Heart right ventricle (tissue), 16 donors: Measurements from ENCODE around the gene PDZD8. TPM values are rescaled to one million over a fixed set of nuclear protein-coding genes. Genes with fewer than 3 reads are reported as not detected.

Experiments used
- ATAC-seq, 8 donors: fragments of 200-7000 bp; cut with Tn5 transposase; one replicate each; pipeline ENCODE4 v1.9.1; 2020; ENCODE audit warnings: mild to moderate bottlenecking in 8 of 8, moderate library complexity in 8 of 8, moderate number of reproducible peaks in 1 of 8
- DNase-seq, 2 donors: peaks; one replicate each; pipeline ENCODE4 v3.0.0-alpha.2; 2020
- H3K27ac ChIP-seq, 10 donors: fragments of 200-600 bp; sonication (generic) in 2 of 10; one replicate each; pipeline versions ENCODE4 v1.5.0 to v1.8.0; 2020 to 2022; ENCODE audit warnings: mild to moderate bottlenecking in 3 of 10
- H3K27me3 ChIP-seq, 7 donors: fragments of 200-600 bp; one replicate each; pipeline ENCODE4 v1.8.0; 2021 to 2022; ENCODE audit warnings: mild to moderate bottlenecking in 2 of 7
- H3K36me3 ChIP-seq, 9 donors: fragments of 200-600 bp; sonication (generic) in 1 of 9; one replicate each; pipeline versions ENCODE4 v1.5.0 to v1.8.0; 2020 to 2022; ENCODE audit warnings: mild to moderate bottlenecking in 2 of 9
- H3K4me1 ChIP-seq, 9 donors: fragments of 200-600 bp; sonication (generic) in 1 of 9; one replicate each; pipeline versions ENCODE4 v1.5.0 to v1.8.0; 2020 to 2022; ENCODE audit warnings: mild to moderate bottlenecking in 4 of 9
- H3K4me3 ChIP-seq, 10 donors: fragments of 200-600 bp; sonication (generic) in 2 of 10; one replicate each; pipeline versions ENCODE4 v1.5.0 to v1.8.0; 2020 to 2022; ENCODE audit warnings: mild to moderate bottlenecking in 7 of 10, moderate library complexity in 2 of 10
- H3K9me3 ChIP-seq, 11 donors: fragments of 200-600 bp in 10 of 11; sonication (generic) in 2 of 11; one replicate each; pipeline versions ENCODE4 v1.5.0 to v1.8.0; 2013 to 2022; ENCODE audit warnings: mild to moderate bottlenecking in 2 of 11, control low read depth in 1 of 11, moderate library complexity in 1 of 11
- CTCF ChIP-seq, 9 donors: fragments of 200-600 bp; sonication (generic) in 2 of 9; IDR thresholded peaks; one replicate each; pipeline versions ENCODE4 v1.5.0 to v1.8.0; 2021 to 2022; ENCODE audit warnings: antibody characterized with exemption in 9 of 9, mild to moderate bottlenecking in 5 of 9, moderate library complexity in 1 of 9
- WGBS, 2 donors: extraction: QIAGEN DNeasy Blood & Tissue Kit; methylation state at CpG; one replicate each; pipeline ENCODE4 v1.1.7; 2013; ENCODE audit warnings: inconsistent platforms in 1 of 2; 5-methylcytosine and 5-hydroxymethylcytosine counted together
- intact Hi-C, 10 donors: fragments of 100-400 bp; cut with DNase I; formaldehyde crosslinking; loops; one replicate each; pipeline versions ENCODE4 v1.11.1 to v1.14.2; 2022
- polyA plus RNA-seq, 2 donors: library from polyadenylated mRNA; stranded (reverse); fragments of 200-250 nt; gene quantifications; one replicate each; pipeline ENCODE4 v1.2.3, GENCODE V29; 2013
- total RNA-seq, 10 donors: library from RNA; stranded (reverse); fragmentation: NEBNext Ultra II Directional in 3 of 10; extraction: Animal tissue kit (Norgen Biotek cat#: 25700) in 3 of 10; gene quantifications; one replicate each; pipeline versions ENCODE4 v1.2.1 to v1.2.4, GENCODE V29; 2021 to 2023
- donor health status: Arrhythmogenic right ventricular cardiomyopathy.
- donor health status: ischemic (EF 13 %, LVEDD 7.1; RV severe dilation, severe dysfunction).
- donor health status: healthy with polysubstance abuse.
- donor health status: DM: no; HTN: yes; CAD: no.
- donor health status: DM: no; HTN: no; CAD: no.
- donor health status: ischemic (EF 25% LVEDD 6.9; RV normal size, moderate dysfunction).
- donor health status: ischemic (EF 25% LVEDD 5.7; RV mildly dilated, moderate dysfunction).
- donor health status: healthy.
- donor health status: DM: yes; HTN: yes; CAD: no.
- donor health status: Ischemic cardiomyopathy.
- donor health status: ischemic (EF 35%, LVEDD 5.7; RV mildly dilated, moderate dysfunction).
- donor health status: nonischemic (EF 11% LVEDD 7.7; RV severe dilation, severe dysfunction).
- donor health status: DM: yes; HTN: yes; CAD: no.
- donor health status: PGD.
- donor health status: ischemic (EF 29% LVEDD 5.4; RV normal size, mild dysfunction).
- donor health status: nonischemic (EF 23%, LVEDD 6.1; RV moderate dilation, normal function).

The PDZD8 gene
- total and polyA plus RNA-seq, 12 donors, result 2.0 to 31.3 (median 22.7) TPM

DNA sequence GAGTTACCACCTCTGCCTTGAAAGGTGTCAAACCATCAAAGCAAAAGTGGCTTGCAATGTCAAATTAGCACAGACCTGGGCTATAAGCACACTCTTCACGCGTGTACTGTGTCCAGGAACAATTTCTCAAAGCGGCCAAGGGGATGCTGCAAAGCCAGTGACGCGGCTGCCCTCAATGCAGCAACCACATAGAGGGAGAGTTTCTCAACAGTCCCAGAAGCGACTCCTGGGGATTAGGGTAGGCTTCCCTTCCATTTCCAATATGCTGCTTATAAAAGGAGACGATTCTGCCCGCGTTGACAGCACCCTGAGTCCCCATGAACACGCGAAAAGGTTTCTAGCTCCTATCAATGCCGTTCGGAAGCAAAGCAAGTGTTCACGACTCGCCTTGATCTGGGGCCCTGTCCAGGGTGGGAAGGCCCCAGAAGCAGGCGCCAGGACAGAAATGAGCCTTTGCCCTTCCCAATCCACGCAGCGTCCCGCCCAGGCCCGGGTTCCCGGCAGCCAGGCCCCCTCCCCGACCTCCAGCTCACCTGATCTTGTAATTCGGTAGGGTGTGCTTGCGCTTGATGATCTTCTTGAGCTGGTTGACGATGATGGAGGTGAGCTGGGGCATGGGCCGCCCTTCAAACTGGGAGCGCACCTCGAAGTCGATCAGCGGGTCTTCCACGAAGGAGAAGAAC, 1.3 kb downstream of the PDZD8 start:
- Histone ChIP-seq H3K4me1 (peaks cover 6 to 56% (median 44%) of the 10 kb centered on the region in 9 donors), H3K27me3 (peaks cover 0 to 7% (median 3%) of the 10 kb centered on the region in 7 donors), H3K9me3 (no peaks in the 10 kb centered on the region), H3K27ac (peak overlapping the region in 8 of 10 donors; percentile 90 to 97 (median 95)), H3K4me3 (peak overlapping the region; percentile 75 to 99 (median 92)), H3K36me3 (no peaks in the 10 kb centered on the region)
- intact Hi-C loops, result loop anchor here in 1 of 10 donors (2.0 kb wide), 1 partner anchor 69 kb away; no protein-coding TSS in a partner anchor
- ATAC-seq (peak in 3 of 8 donors; percentile 31 to 39 (median 35)), DNase-seq (peak in 1 of 2 donors; percentile 26)
- no peak for TF ChIP-seq CTCF (IDR thresholded peaks at IDR 0.05)
- 0 to 1% methylated on average over 31 of the region's 31 CpGs for WGBS, 2 donors

GRCh38 chr10:117370205-117370604, 5.0 kb downstream of the PDZD8 start:
- no peaks in the 10 kb centered on the region for H3K9me3 ChIP-seq
- ATAC-seq (no peak), DNase-seq (no peak)
- H3K4me1 ChIP-seq, result peaks cover 3 to 70% (median 56%) of the 10 kb centered on the region in 9 donors
- intact Hi-C loops, result no loop called here
- no peaks in the 10 kb centered on the region for H3K27me3 ChIP-seq
- TF ChIP-seq CTCF (IDR thresholded peaks at IDR 0.05), result no peak
- H3K36me3 ChIP-seq, result no peaks in the 10 kb centered on the region
- 43 to 55% methylated on average over 5 of the region's 5 CpGs for WGBS, 2 donors
- no peak overlapping the region for H3K27ac ChIP-seq
- H3K4me3 ChIP-seq, result no peak overlapping the region

GRCh38 chr10:117367718-117368117, 7.5 kb downstream of the PDZD8 start:
- 90 to 94% methylated on average over 5 of the region's 5 CpGs for WGBS, 2 donors
- no peak for ATAC-seq
- Histone ChIP-seq H3K4me1 (peaks cover 2 to 75% (median 59%) of the 10 kb centered on the region in 9 donors), H3K36me3 (no peaks in the 10 kb centered on the region), H3K27me3 (no peaks in the 10 kb centered on the region), H3K27ac (no peak overlapping the region), H3K9me3 (no peaks in the 10 kb centered on the region), H3K4me3 (no peak overlapping the region)
- TF ChIP-seq CTCF (IDR thresholded peaks at IDR 0.05), result no peak
- no peak for DNase-seq
- intact Hi-C loops, result no loop called here

DNA sequence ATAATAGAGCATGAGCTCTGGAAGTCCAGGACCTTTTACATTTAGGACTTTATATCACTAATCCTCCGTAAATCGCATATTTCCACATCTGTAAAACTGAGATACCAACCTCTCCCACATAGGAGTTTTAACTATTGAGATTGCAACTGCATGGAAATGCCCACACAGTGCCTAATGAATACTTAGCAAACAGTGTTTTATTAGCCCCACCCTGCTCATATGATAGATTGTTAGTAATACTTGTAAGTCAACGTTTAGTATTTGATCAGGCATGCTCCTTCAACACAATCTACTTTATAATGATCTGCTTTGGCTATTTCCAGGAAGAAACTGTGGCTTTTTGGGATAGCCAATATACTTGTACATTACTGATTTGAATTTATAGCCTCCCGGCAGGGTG, 8.5 kb downstream of the PDZD8 start:
- DNase-seq (no peak), ATAC-seq (no peak)
- no peaks in the 10 kb centered on the region for H3K9me3 ChIP-seq
- H3K36me3 ChIP-seq, result no peaks in the 10 kb centered on the region
- no peak overlapping the region for H3K4me3 ChIP-seq
- intact Hi-C loops, result no loop called here
- no peak for TF ChIP-seq CTCF (IDR thresholded peaks at IDR 0.05)
- no peaks in the 10 kb centered on the region for H3K27me3 ChIP-seq
- WGBS, 2 donors, result 78 to 87% methylated on average over 4 of the region's 4 CpGs
- H3K4me1 ChIP-seq, result peaks cover 0 to 75% (median 59%) of the 10 kb centered on the region in 9 donors
- no peak overlapping the region for H3K27ac ChIP-seq
